Measurements from ENCODE around the gene BCR.
"Not testable (repeated sequence)": the region's sequence is repeated elsewhere in the genome, so short reads cannot be mapped to it uniquely, and the experiment has no call there.

The BCR gene

DNA sequence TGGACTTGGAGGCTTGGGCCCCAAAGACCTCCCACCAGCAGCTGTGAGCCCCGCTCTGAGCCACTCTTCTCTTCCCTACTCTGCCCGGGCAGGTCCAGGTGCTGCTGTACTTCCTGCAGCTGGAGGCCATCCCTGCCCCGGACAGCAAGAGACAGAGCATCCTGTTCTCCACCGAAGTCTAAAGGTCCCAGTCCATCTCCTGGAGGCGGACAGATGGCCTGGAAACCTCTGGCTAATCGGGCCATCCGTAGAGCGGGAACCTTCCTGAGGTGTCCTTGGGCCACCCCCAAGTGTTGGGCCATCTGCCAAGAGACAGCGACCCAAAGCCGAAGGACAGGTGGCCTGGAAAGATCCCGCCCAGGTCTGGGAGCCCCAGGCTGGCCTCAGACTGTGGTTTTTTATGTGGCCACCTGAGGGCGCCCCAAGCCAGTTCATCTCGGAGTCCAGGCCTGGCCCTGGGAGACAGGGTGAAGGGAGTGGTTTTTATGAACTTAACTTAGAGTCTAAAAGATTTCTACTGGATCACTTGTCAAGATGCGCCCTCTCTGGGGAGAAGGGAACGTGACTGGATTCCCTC is 135.1 kb downstream of the BCR start:
- H3K27me3 ChIP-seq (ENCODE audit: control insufficient read depth in 1 of 2, insufficient read depth in 2 of 2, low read length in 2 of 2) = no peaks in the 10 kb centered on the region
- no peak overlapping the region for H3K9ac ChIP-seq (ENCODE audit: low read depth in 1 of 2, low read length in 2 of 2)
- H3K36me3 ChIP-seq (ENCODE audit: control insufficient read depth in 1 of 2, insufficient read depth in 2 of 2, low read length in 2 of 2) = peaks cover 0 to 14% of the 10 kb centered on the region in 2 donors
- no peak overlapping the region for H3K4me3 ChIP-seq (ENCODE audit: low read depth in 1 of 2, low read length in 2 of 2)
- no peaks in the 10 kb centered on the region for H3K9me3 ChIP-seq (ENCODE audit: control insufficient read depth in 1 of 2, low read length in 2 of 2)
- H3K27ac ChIP-seq (ENCODE audit: low read depth, low read length) = no peak overlapping the region
- H3K4me1 ChIP-seq (ENCODE audit: control insufficient read depth in 1 of 2, insufficient read depth in 2 of 2, low read length in 2 of 2) = no peaks in the 10 kb centered on the region

DNA sequence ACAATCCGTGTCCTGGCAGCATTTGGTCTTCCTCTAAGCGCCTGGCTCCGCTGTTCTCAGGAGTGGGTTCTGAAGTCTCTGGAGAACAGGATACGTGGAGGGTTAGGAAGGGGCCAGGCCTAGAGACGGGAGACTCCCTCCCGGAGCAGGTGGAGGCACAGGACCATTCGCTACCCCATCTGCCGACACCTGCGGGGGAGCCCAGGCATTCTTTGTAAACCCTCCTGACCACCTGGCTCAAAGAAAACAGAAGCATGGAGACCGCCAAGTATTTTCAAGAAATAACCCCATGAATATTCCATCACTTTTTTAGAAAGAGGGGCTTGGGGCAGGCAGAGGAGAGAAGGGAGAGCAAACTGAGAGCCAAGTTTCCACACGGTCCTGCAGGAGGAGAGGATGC is 136.3 kb downstream of the BCR start:
- H3K4me1 ChIP-seq (ENCODE audit: control insufficient read depth in 1 of 2, insufficient read depth in 2 of 2, low read length in 2 of 2); H3K4me3 ChIP-seq (ENCODE audit: low read depth in 1 of 2, low read length in 2 of 2); H3K9ac ChIP-seq (ENCODE audit: low read depth in 1 of 2, low read length in 2 of 2); H3K27me3 ChIP-seq (ENCODE audit: control insufficient read depth in 1 of 2, insufficient read depth in 2 of 2, low read length in 2 of 2); H3K27ac ChIP-seq (ENCODE audit: low read depth, low read length); H3K9me3 ChIP-seq (ENCODE audit: control insufficient read depth in 1 of 2, low read length in 2 of 2): not testable (repeated sequence)
- H3K36me3 ChIP-seq (ENCODE audit: control insufficient read depth in 1 of 2, insufficient read depth in 2 of 2, low read length in 2 of 2) = peaks cover 0 to 14% of the 10 kb centered on the region in 2 donors

DNA sequence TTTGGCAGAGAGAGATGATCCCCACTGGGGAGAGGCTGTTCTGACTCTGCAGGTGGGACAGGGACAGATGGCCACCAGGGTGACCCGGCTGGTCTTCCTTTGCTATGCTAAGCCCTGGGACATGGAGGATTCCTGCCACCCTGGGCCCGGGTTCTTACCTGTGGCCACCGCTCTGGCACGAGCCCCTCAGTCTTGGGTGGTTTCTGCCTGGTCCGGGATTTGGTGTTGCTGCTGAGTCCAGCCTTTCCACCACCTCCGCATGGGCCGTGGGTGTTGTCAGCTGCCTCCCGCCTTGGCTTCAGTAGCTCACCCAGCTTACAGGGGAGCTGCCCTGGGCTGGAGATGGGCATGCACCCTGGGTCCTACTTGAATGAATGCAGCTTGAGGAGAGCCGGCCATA is 138.0 kb downstream of the BCR start:
- H3K9me3 ChIP-seq (ENCODE audit: control insufficient read depth in 1 of 2, low read length in 2 of 2); H3K4me3 ChIP-seq (ENCODE audit: low read depth in 1 of 2, low read length in 2 of 2); H3K4me1 ChIP-seq (ENCODE audit: control insufficient read depth in 1 of 2, insufficient read depth in 2 of 2, low read length in 2 of 2); H3K27ac ChIP-seq (ENCODE audit: low read depth, low read length); H3K27me3 ChIP-seq (ENCODE audit: control insufficient read depth in 1 of 2, insufficient read depth in 2 of 2, low read length in 2 of 2); H3K9ac ChIP-seq (ENCODE audit: low read depth in 1 of 2, low read length in 2 of 2): not testable (repeated sequence)
- H3K36me3 ChIP-seq (ENCODE audit: control insufficient read depth in 1 of 2, insufficient read depth in 2 of 2, low read length in 2 of 2) = peaks cover 0 to 10% of the 10 kb centered on the region in 2 donors

DNA sequence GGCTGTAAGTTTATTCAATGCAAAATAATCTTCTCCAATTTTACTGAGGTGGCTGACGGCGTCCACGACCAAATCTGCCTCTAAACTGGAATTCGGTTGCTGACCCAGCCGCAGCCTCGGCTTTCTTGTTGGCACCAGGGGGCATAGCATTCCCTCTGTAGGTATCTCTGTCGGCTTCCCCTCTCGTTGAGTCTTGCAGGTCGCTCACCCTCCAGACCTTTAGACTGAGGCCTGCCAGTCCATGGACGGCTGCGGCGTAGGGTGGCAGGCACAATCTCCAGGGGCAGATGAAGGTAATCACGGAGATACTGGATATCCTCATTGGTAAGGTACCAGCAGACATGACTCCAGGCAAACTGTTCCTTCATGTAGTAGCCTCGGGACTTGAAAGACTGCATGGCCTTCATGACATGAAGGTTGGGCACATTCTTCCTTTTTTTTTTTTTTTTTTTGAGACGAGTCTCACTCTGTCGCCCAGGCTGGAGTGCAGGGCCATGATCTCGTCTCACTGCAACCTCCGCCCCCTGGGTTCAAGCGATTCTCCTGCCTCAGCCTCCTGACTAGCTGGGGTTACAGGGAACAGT is 142.3 kb downstream of the BCR start:
- H3K4me1 ChIP-seq (ENCODE audit: control insufficient read depth in 1 of 2, insufficient read depth in 2 of 2, low read length in 2 of 2); H3K4me3 ChIP-seq (ENCODE audit: low read depth in 1 of 2, low read length in 2 of 2); H3K9ac ChIP-seq (ENCODE audit: low read depth in 1 of 2, low read length in 2 of 2); H3K9me3 ChIP-seq (ENCODE audit: control insufficient read depth in 1 of 2, low read length in 2 of 2); H3K27ac ChIP-seq (ENCODE audit: low read depth, low read length); H3K36me3 ChIP-seq (ENCODE audit: control insufficient read depth in 1 of 2, insufficient read depth in 2 of 2, low read length in 2 of 2); H3K27me3 ChIP-seq (ENCODE audit: control insufficient read depth in 1 of 2, insufficient read depth in 2 of 2, low read length in 2 of 2): not testable (repeated sequence)

DNA sequence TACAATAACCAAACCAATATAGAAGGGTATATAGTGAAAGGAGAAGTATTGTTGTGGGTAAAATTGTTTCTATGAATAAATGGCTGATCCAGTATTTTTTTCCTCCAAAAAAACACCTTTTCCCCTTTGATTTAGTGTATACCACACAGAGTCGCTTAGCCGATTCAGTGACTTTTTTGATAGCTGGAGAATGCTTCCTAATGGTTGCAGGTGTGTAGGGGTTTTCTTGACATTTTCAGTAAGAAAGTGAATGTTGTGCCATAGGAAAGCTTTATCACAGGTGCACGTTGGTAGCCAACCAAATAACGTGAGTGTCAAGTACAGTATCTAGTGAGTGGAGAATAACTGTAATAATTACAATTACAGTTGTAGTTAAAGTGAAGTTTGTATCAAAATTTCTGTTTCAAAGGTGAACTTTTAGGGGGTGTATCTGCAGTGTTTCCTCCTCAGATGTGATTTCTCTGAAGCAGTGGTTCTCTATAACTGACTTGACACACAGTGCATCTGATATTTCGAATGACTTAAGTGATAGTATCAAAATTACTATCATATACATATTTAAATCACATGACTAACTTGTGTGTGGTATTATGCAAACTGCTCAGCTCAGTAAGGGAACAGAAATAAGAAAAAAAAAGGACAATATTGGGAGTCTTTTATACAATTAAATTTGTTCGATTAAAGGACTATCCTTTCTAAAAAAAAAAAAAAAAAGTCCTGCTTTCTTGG is 143.8 kb downstream of the BCR start:
- H3K36me3 ChIP-seq (ENCODE audit: control insufficient read depth in 1 of 2, insufficient read depth in 2 of 2, low read length in 2 of 2); H3K27me3 ChIP-seq (ENCODE audit: control insufficient read depth in 1 of 2, insufficient read depth in 2 of 2, low read length in 2 of 2); H3K9me3 ChIP-seq (ENCODE audit: control insufficient read depth in 1 of 2, low read length in 2 of 2); H3K27ac ChIP-seq (ENCODE audit: low read depth, low read length); H3K4me3 ChIP-seq (ENCODE audit: low read depth in 1 of 2, low read length in 2 of 2); H3K9ac ChIP-seq (ENCODE audit: low read depth in 1 of 2, low read length in 2 of 2); H3K4me1 ChIP-seq (ENCODE audit: control insufficient read depth in 1 of 2, insufficient read depth in 2 of 2, low read length in 2 of 2): not testable (repeated sequence)

DNA sequence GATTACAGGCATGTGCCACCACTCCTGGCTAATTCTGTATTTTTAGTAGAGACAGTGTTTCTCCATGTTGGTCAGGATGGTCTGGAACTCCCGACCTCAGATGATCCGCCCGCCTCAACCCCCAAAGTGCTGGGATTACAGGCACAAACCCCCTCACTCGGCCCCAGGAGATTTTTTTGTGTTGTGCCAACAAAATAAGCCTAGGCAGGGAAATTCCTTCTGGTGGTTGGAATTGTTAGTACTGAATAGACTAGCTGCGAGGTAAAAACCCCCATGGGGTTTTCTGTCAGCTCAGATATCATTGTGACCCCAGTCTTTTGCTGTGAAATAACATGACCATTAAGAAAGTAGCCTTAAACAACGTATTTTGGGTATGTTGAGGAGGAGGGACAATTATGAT is 144.9 kb downstream of the BCR start:
- no peak overlapping the region for H3K4me3 ChIP-seq (ENCODE audit: low read depth in 1 of 2, low read length in 2 of 2)
- no peaks in the 10 kb centered on the region for H3K4me1 ChIP-seq (ENCODE audit: control insufficient read depth in 1 of 2, insufficient read depth in 2 of 2, low read length in 2 of 2)
- H3K36me3 ChIP-seq (ENCODE audit: control insufficient read depth in 1 of 2, insufficient read depth in 2 of 2, low read length in 2 of 2) = no peaks in the 10 kb centered on the region
- H3K27ac ChIP-seq (ENCODE audit: low read depth, low read length) = no peak overlapping the region
- no peak overlapping the region for H3K9ac ChIP-seq (ENCODE audit: low read depth in 1 of 2, low read length in 2 of 2)
- no peaks in the 10 kb centered on the region for H3K9me3 ChIP-seq (ENCODE audit: control insufficient read depth in 1 of 2, low read length in 2 of 2)
- no peaks in the 10 kb centered on the region for H3K27me3 ChIP-seq (ENCODE audit: control insufficient read depth in 1 of 2, insufficient read depth in 2 of 2, low read length in 2 of 2)

DNA sequence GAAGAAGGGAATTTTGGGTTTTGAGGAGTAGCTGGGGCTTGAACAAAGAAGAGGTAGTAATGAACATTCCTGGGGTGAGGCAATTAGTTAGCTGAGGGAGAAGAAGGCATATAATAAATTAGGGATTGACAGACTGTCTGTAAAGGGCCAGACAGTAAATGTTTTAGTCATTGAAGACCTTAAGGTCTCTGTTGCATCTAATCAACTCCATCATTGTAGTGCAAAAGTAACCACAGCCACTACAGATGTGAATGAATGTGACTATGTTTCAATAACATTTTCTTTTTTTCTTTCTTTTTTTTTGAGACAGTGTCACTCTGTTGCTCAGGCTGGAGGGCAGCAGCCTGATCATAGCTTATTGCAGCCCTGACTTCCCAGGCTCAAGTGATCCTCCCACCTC is 153.5 kb downstream of the BCR start:
- H3K27ac ChIP-seq (ENCODE audit: low read depth, low read length); H3K27me3 ChIP-seq (ENCODE audit: control insufficient read depth in 1 of 2, insufficient read depth in 2 of 2, low read length in 2 of 2); H3K4me3 ChIP-seq (ENCODE audit: low read depth in 1 of 2, low read length in 2 of 2); H3K9ac ChIP-seq (ENCODE audit: low read depth in 1 of 2, low read length in 2 of 2); H3K4me1 ChIP-seq (ENCODE audit: control insufficient read depth in 1 of 2, insufficient read depth in 2 of 2, low read length in 2 of 2); H3K36me3 ChIP-seq (ENCODE audit: control insufficient read depth in 1 of 2, insufficient read depth in 2 of 2, low read length in 2 of 2); H3K9me3 ChIP-seq (ENCODE audit: control insufficient read depth in 1 of 2, low read length in 2 of 2): not testable (repeated sequence)

DNA sequence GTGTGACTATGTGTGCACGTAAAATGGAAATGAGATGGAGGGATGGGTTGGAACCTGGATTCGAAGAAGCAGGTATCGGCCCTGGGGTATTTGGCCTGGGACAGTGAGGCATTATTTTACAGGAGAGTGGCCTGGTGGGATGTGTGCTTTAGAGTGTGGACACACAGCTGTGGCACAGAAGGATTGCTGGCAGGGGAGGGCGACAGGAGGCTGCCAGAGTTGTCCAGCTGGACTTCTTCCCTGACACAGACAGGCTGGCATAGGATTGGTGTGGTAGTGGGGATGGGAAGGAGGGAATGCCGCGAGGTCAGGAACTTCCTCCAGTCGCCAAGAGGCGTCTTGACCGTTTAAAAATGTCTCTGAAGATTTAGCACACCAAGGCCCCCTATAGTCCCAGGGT is 157.4 kb downstream of the BCR start:
- H3K9me3 ChIP-seq (ENCODE audit: control insufficient read depth in 1 of 2, low read length in 2 of 2); H3K27ac ChIP-seq (ENCODE audit: low read depth, low read length); H3K36me3 ChIP-seq (ENCODE audit: control insufficient read depth in 1 of 2, insufficient read depth in 2 of 2, low read length in 2 of 2); H3K4me3 ChIP-seq (ENCODE audit: low read depth in 1 of 2, low read length in 2 of 2); H3K27me3 ChIP-seq (ENCODE audit: control insufficient read depth in 1 of 2, insufficient read depth in 2 of 2, low read length in 2 of 2); H3K9ac ChIP-seq (ENCODE audit: low read depth in 1 of 2, low read length in 2 of 2); H3K4me1 ChIP-seq (ENCODE audit: control insufficient read depth in 1 of 2, insufficient read depth in 2 of 2, low read length in 2 of 2): not testable (repeated sequence)

DNA sequence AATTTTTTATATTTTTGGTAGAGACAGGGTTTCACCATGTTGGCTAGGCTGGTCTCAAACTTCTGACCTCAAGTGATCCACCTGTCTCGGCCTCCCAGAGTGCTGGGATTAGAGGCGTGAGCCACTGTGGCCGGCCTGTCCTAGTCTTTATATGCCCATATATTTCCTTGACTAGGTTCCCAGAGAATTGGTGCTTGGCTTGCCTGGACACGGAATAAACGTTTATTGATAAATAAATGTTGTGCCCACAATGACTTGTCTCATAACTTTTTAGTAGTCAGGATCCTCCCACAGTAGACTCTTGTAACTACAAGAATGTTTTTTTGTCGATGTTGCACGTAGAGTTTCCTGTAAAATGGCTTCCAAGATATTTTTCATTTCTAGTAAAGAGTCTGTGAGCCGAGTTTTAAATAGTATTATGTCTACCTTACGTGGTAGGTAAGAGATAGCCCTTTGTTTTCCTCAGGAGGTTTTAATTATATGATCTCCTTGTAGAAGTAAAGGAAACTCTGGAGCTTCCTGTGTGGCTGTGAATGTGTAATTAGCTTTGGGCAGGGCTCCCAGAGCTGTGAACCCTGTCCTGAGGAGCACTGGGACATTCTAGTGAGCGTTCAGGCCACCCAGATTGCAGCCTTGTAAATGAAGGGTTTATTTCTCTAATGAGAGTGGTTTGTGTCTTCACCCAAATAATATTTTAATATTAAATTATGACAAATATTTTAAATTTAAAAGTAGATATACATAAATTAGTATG is 161.8 kb downstream of the BCR start:
- not testable (repeated sequence) for H3K27ac ChIP-seq (ENCODE audit: low read depth, low read length); H3K4me3 ChIP-seq (ENCODE audit: low read depth in 1 of 2, low read length in 2 of 2); H3K27me3 ChIP-seq (ENCODE audit: control insufficient read depth in 1 of 2, insufficient read depth in 2 of 2, low read length in 2 of 2); H3K4me1 ChIP-seq (ENCODE audit: control insufficient read depth in 1 of 2, insufficient read depth in 2 of 2, low read length in 2 of 2); H3K36me3 ChIP-seq (ENCODE audit: control insufficient read depth in 1 of 2, insufficient read depth in 2 of 2, low read length in 2 of 2); H3K9ac ChIP-seq (ENCODE audit: low read depth in 1 of 2, low read length in 2 of 2); H3K9me3 ChIP-seq (ENCODE audit: control insufficient read depth in 1 of 2, low read length in 2 of 2)

DNA sequence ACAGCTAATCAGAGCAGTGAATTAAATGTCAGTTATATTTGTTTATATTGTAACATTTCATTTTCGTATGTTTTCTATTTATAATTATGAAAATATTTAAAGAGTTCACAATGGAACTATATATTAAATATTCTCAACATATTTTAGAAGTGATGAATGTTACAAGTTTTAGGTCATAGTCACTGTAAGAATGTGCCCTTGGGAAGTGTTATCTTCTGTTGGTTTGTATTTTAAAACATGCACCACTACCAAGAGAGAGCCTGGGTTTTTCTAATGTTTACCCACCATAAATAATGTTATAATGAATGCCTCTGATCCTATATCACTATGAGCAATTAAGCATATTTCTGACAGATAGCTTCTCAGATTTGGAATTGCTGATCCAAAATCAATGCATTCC is 171.0 kb downstream of the BCR start:
- Histone ChIP-seq H3K4me3 (ENCODE audit: low read depth in 1 of 2, low read length in 2 of 2) (no peak overlapping the region), H3K27ac (ENCODE audit: low read depth, low read length) (no peak overlapping the region), H3K9ac (ENCODE audit: low read depth in 1 of 2, low read length in 2 of 2) (no peak overlapping the region), H3K9me3 (ENCODE audit: control insufficient read depth in 1 of 2, low read length in 2 of 2) (no peaks in the 10 kb centered on the region), H3K27me3 (ENCODE audit: control insufficient read depth in 1 of 2, insufficient read depth in 2 of 2, low read length in 2 of 2) (no peaks in the 10 kb centered on the region), H3K4me1 (ENCODE audit: control insufficient read depth in 1 of 2, insufficient read depth in 2 of 2, low read length in 2 of 2) (no peaks in the 10 kb centered on the region), H3K36me3 (ENCODE audit: control insufficient read depth in 1 of 2, insufficient read depth in 2 of 2, low read length in 2 of 2) (no peaks in the 10 kb centered on the region)

All from duodenal mucosa (tissue), 2 donors.